A549 (cell line): Measurements from ENCODE around the gene GPT2. TPM values are rescaled to one million over a fixed set of nuclear protein-coding genes. Genes with fewer than 3 reads are reported as not detected.

Experiments used
- ATAC-seq, 2 experiments: fragments of 200-7000 bp in 1 of 2; fragments of >200 bp in 1 of 2; cut with Nextera tagmentation in 1 of 2; cut with Tn5 transposase in 1 of 2; 3 replicates each; pipeline versions ENCODE4 v1.8.0 to v1.9.1; 2018 to 2020; ENCODE audit warnings: mild to moderate bottlenecking in 1 of 2, moderate library complexity in 1 of 2
- CTCF ChIA-PET: fragments of 300-600 bp; sonication (Branson Sonifier 250); formaldehyde crosslinking; extraction: SDS; loops from one replicate; lab custom pipeline; 2021; ENCODE audit warnings: antibody characterized with exemption, inconsistent platforms; lab: Yijun Ruan, JAX
- POLR2A ChIA-PET: fragments of 350-600 bp; formaldehyde crosslinking; extraction: SDS; loops from one replicate; lab custom pipeline; 2021; ENCODE audit warnings: antibody characterized with exemption, inconsistent platforms; lab: Yijun Ruan, JAX
- DNase-seq, 2 experiments: peaks; one replicate each; pipeline versions ENCODE4 v3.0.0 to v3.0.0-alpha.2; 2011 to 2016; ENCODE audit warnings: low read depth in 1 of 2, low spot score in 1 of 2
- FAIRE-seq: peaks from 2 replicates; lab custom pipeline; 2011; peaks lifted over from hg19 to GRCh38; lab: Jason Lieb, UNC
- H3K27ac ChIP-seq, 2 experiments: fragments of >200 bp; sonication (Bioruptor Twin); formaldehyde crosslinking; 3 replicates each; pipeline ENCODE4 v1.5.1; 2016 to 2017
- H3K4me1 ChIP-seq: fragments of >200 bp; sonication (Bioruptor Twin); formaldehyde crosslinking; 3 replicates; pipeline ENCODE4 v1.6.1; 2016
- H3K4me2 ChIP-seq: fragments of >200 bp; sonication (Bioruptor Twin); formaldehyde crosslinking; 3 replicates; pipeline ENCODE4 v1.6.1; 2016
- H3K4me3 ChIP-seq: fragments of >200 bp; sonication (Bioruptor Twin); formaldehyde crosslinking; 3 replicates; pipeline ENCODE4 v1.5.1; 2016
- H3K9me3 ChIP-seq: fragments of >200 bp; sonication (Bioruptor Twin); formaldehyde crosslinking; 3 replicates; pipeline ENCODE4 v1.6.1; 2016
- ATOH8 ChIP-seq: fragments of 250-450 bp; sonication (Bioruptor Pico); IDR thresholded peaks from 2 replicates; pipeline ENCODE4 v1.5.0; 2020; ENCODE audit warnings: low read depth, mild to moderate bottlenecking, moderate library complexity
- BCL3 ChIP-seq: fragments of >200 bp; sonication (Bioruptor Twin); formaldehyde crosslinking; IDR thresholded peaks from 3 replicates; pipeline ENCODE4 v1.6.1; 2016
- CTCF ChIP-seq: fragments of >200 bp; sonication (Bioruptor Twin); formaldehyde crosslinking; IDR thresholded peaks from 3 replicates; pipeline ENCODE4 v1.5.1; 2016
- EHF ChIP-seq: fragments of 250-450 bp; sonication (Bioruptor Pico); IDR thresholded peaks from 2 replicates; pipeline ENCODE4 v1.5.0; 2020; ENCODE audit warnings: mild to moderate bottlenecking
- EHMT2 ChIP-seq: fragments of 200-600 bp; sonication (generic); IDR thresholded peaks from 2 replicates; pipeline ENCODE4 v1.6.1; 2016; ENCODE audit warnings: antibody characterized with exemption, low read depth, mild to moderate bottlenecking, moderate library complexity
- ELK1 ChIP-seq: fragments of 150-350 bp; IDR thresholded peaks from 2 replicates; pipeline ENCODE4 v1.6.1; 2014; ENCODE audit warnings: low read depth, mild to moderate bottlenecking, low read length
- FOXS1 ChIP-seq: fragments of 250-450 bp; sonication (Bioruptor Pico); IDR thresholded peaks from 2 replicates; pipeline ENCODE4 v1.5.0; 2020; ENCODE audit warnings: mild to moderate bottlenecking, moderate library complexity
- HDAC2 ChIP-seq: fragments of 200-600 bp; sonication (generic); IDR thresholded peaks from 2 replicates; pipeline ENCODE4 v1.6.1; 2016
- HMGXB4 ChIP-seq: fragments of 250-450 bp; sonication (Bioruptor Pico); IDR thresholded peaks from 2 replicates; pipeline ENCODE4 v1.5.0; 2021; ENCODE audit warnings: mild to moderate bottlenecking, moderate library complexity, borderline replicate concordance
- JUN ChIP-seq, 2 experiments: fragments of >200 bp; sonication (Bioruptor Twin); formaldehyde crosslinking; IDR thresholded peaks; 2 replicates in 1 of 2; 3 replicates in 1 of 2; pipeline ENCODE4 v1.6.1; 2016 to 2017
- KDM1A ChIP-seq: fragments of 200-600 bp; sonication (generic); IDR thresholded peaks from 2 replicates; pipeline ENCODE4 v1.6.1; 2016; ENCODE audit warnings: low read depth, mild to moderate bottlenecking
- MAZ ChIP-seq: fragments of 150-350 bp; IDR thresholded peaks from 2 replicates; pipeline ENCODE4 v1.6.1; 2014; ENCODE audit warnings: antibody characterized with exemption, low read depth, low read length, borderline replicate concordance
- MYC ChIP-seq: IDR thresholded peaks from 2 replicates; pipeline ENCODE4 v1.6.1; 2012; ENCODE audit warnings: mild to moderate bottlenecking, inconsistent platforms, low read length, improper control_type of control experiment, borderline replicate concordance
- NPAS2 ChIP-seq: fragments of 250-450 bp; sonication (Bioruptor Pico); IDR thresholded peaks from 2 replicates; pipeline ENCODE4 v1.8.0; 2022; ENCODE audit warnings: mild to moderate bottlenecking, moderate library complexity, borderline replicate concordance
- NR3C1 ChIP-seq: fragments of >200 bp; sonication (Bioruptor Twin); formaldehyde crosslinking; IDR thresholded peaks from 3 replicates; pipeline ENCODE4 v1.6.1; 2017
- PHF8 ChIP-seq: fragments of 200-600 bp; sonication (generic); IDR thresholded peaks from 2 replicates; pipeline ENCODE4 v1.6.1; 2016; ENCODE audit warnings: low read depth, mild to moderate bottlenecking, antibody characterized with exemption, moderate library complexity, borderline replicate concordance
- TP53 ChIP-seq: fragments of 250-450 bp; sonication (Bioruptor Pico); IDR thresholded peaks from 2 replicates; pipeline ENCODE4 v1.5.0; 2021; ENCODE audit warnings: mild to moderate bottlenecking, moderate library complexity
- USF2 ChIP-seq: fragments of 450-650 bp; IDR thresholded peaks from 2 replicates; pipeline ENCODE4 v1.6.1; 2014; ENCODE audit warnings: antibody characterized with exemption
- WGBS: methylation state at CpG from one replicate; pipeline ENCODE4 v1.1.6; 2017; ENCODE audit errors: missing lambda C conversion rate; 5-methylcytosine and 5-hydroxymethylcytosine counted together
- polyA plus RNA-seq, 4 experiments: library from polyadenylated mRNA; depleted of rRNA in 3 of 4; stranded (reverse); fragments of >200 nt; fragmentation: RNase III in 1 of 4; extraction: RNeasy Plus Mini Kit Qiagen cat#74134 plus additional on column Dnase treatment in 1 of 4; gene quantifications; 2 replicates in 3 of 4; 3 replicates in 1 of 4; pipeline ENCODE4 v1.2.3, GENCODE V29; 2011 to 2017

The GPT2 gene
- polyA plus RNA-seq, 2 of the 4 experiments (the other 2 are of a cell fraction): 8.9 to 15.3 TPM

GRCh38 chr16:46915483-46916025, 31.4 kb downstream of the GPT2 start:
- no peak overlapping the region for H3K4me3 ChIP-seq
- DNase-seq (no peak), FAIRE-seq (no peak), ATAC-seq (no peak)
- 82% methylated on average over 2 of the region's 2 CpGs for WGBS
- H3K4me2 ChIP-seq: no peak overlapping the region
- H3K27ac ChIP-seq: no peak overlapping the region
- H3K9me3 ChIP-seq: no peaks in the 10 kb centered on the region
- ChIA-PET CTCF (interaction anchor here (5.3 to 10.6 kb wide), 3 partner anchors 13 to 63 kb away, joined by 37 to 202 read pairs (median 73); no protein-coding TSS in a partner anchor), POLR2A (no interaction called here)
- TF ChIP-seq FOXS1 (no peak), EHF (CRISPR knock-in tag) (no peak), MAZ (no peak), PHF8 (no peak), MYC (no peak), HDAC2 (no peak), NPAS2 (no peak), BCL3 (no peak), ELK1 (no peak), NR3C1 (no peak), EHMT2 (no peak), KDM1A (no peak), CTCF (no peak), HMGXB4 (CRISPR knock-in tag) (no peak), JUN (IDR thresholded peaks at IDR 0.05) (no peak), TP53 (no peak)
- H3K4me1 ChIP-seq: no peaks in the 10 kb centered on the region

- CTCF ChIA-PET: interaction anchor here (1.4 to 6.8 kb wide), 6 partner anchors 8 to 66 kb away, joined by 4 to 73 read pairs (median 25); partner anchors contain the start of gene GPT2
- H3K4me2 ChIP-seq: no peak overlapping the region
- no peaks in the 10 kb centered on the region for H3K9me3 ChIP-seq
- DNase-seq (peak; percentile 18 to 25), FAIRE-seq (no peak), ATAC-seq (peak in 1 of 2 experiments; percentile 84; a peak in 3 of 6 replicates)
- no peaks in the 10 kb centered on the region for H3K4me1 ChIP-seq
- no peak overlapping the region for H3K27ac ChIP-seq
- no peak overlapping the region for H3K4me3 ChIP-seq
- 98% methylated on average over 3 of the region's 3 CpGs for WGBS
- peak; percentile 57 for TF ChIP-seq USF2
- no peak for TF ChIP-seq ATOH8
- POLR2A ChIA-PET: no interaction called here
Observed at GRCh38 chr16:46916980-46917379, 32.8 kb downstream of the GPT2 start.
